ENCODE measurements around the gene TLR7. TPM values are rescaled to one million over a fixed set of nuclear protein-coding genes. Genes with fewer than 3 reads are reported as not detected.

The TLR7 gene
- polyA plus RNA-seq, 1 donor (not counting 4 experiments of a cell fraction or from before 2014, with no cell fraction given) = not detected

DNA sequence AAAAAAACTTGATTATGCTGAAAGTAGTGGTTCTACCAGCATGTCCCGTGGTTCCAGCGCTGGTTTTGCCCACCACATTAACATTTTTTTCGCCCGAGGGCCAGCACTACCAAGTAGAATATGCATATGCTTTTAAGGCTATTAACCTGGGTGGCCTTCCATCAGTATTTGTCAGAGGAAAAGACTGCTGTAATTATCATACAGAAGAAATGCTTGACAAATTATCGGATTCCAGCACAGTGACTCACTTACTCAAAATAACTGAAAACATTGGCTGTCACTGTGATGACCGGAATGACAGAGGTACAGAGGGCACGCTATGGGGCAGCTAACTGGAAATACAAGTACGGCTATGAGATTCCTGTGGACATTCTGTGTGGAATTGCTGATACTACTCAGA, 41.1 kb upstream of the TLR7 start:
- Histone ChIP-seq H3K79me2 (ENCODE audit: control insufficient read depth, insufficient read depth, low read length) (no peaks in the 10 kb centered on the region), H3K36me3 (ENCODE audit: control insufficient read depth in 2 of 2, extremely low read depth in 1 of 2, insufficient read depth in 2 of 2, low read length in 2 of 2) (no peaks in the 10 kb centered on the region), H4K20me1 (ENCODE audit: control insufficient read depth, extremely low read depth, insufficient read depth, low read length) (no peaks in the 10 kb centered on the region), H3K27ac (ENCODE audit: control insufficient read depth, insufficient read depth, low read length) (no peak overlapping the region), H3K9ac (ENCODE audit: control insufficient read depth, extremely low read depth, insufficient read depth, low read length) (no peak overlapping the region), H2AFZ (ENCODE audit: control insufficient read depth, low read length) (no peak overlapping the region), H3K9me3 (ENCODE audit: control insufficient read depth, low read depth, low read length) (no peaks in the 10 kb centered on the region), H3K9me1 (ENCODE audit: control insufficient read depth, extremely low read depth, insufficient read depth, low read length) (no peaks in the 10 kb centered on the region), H3K4me3 (ENCODE audit: control insufficient read depth in 2 of 3, extremely low read depth in 1 of 3, insufficient read depth in 2 of 3, low read depth in 1 of 3, low read length in 3 of 3) (no peak overlapping the region), H3K27me3 (ENCODE audit: control insufficient read depth, extremely low read depth, insufficient read depth, low read length) (no peaks in the 10 kb centered on the region), H3K4me2 (ENCODE audit: control insufficient read depth, extremely low read depth, insufficient read depth, low read depth, low read length) (no peak overlapping the region), H3K4me1 (ENCODE audit: control insufficient read depth, extremely low read depth, insufficient read depth, low read length) (no peaks in the 10 kb centered on the region)
- no peak for TF ChIP-seq EZH2 (IDR thresholded peaks at IDR 0.05; ENCODE audit: low read length)
- TF ChIP-seq, protein P1, sequence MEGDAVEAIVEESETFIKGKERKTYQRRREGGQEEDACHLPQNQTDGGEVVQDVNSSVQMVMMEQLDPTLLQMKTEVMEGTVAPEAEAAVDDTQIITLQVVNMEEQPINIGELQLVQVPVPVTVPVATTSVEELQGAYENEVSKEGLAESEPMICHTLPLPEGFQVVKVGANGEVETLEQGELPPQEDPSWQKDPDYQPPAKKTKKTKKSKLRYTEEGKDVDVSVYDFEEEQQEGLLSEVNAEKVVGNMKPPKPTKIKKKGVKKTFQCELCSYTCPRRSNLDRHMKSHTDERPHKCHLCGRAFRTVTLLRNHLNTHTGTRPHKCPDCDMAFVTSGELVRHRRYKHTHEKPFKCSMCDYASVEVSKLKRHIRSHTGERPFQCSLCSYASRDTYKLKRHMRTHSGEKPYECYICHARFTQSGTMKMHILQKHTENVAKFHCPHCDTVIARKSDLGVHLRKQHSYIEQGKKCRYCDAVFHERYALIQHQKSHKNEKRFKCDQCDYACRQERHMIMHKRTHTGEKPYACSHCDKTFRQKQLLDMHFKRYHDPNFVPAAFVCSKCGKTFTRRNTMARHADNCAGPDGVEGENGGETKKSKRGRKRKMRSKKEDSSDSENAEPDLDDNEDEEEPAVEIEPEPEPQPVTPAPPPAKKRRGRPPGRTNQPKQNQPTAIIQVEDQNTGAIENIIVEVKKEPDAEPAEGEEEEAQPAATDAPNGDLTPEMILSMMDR (optimal IDR thresholded peaks at IDR 0.05 in 1 of 3, IDR thresholded peaks at IDR 0.05 in 1 of 3, conservative IDR thresholded peaks at IDR 0.05 in 1 of 3; ENCODE audit: extremely low read depth in 1 of 3, insufficient read depth in 2 of 3, low read length in 3 of 3) = no peak
- dilution Hi-C loops (cut with MboI; ENCODE audit: extremely low pct_ligation_motif_present, low sequenced_read_pairs) = no loop called here
- DNase-seq (ENCODE audit: low read depth, low spot score) (no peak), FAIRE-seq (no peak)

DNA sequence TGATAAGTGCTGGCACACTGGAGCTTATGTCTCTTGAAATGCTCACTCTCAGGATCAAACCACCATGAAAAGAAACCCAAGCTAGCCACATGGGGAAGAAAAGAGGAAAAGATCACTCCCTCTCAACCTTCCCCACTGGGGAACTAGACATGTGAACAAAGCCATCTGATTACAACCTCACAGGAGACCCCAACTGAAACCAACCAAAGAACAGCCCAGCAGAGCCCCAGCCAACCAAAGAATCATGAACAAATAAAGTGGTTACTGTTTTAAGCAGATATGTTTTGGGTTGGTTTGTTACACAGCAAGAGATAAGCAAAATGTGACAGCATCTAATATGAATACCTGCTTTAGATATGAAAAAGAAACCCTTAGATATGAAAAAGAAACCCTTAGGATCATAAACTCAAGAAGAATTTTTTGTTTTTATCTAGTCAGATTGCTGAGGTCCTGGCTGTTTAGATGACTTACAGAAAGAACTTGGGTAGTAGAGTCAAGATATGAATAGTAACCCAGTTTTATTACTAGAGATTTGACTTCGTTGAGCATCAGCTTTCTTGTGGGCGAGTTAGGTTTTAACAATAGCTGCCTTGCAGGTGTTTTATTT, 23.7 kb upstream of the TLR7 start:
- FAIRE-seq = no peak

More for the DNA sequence above, 23.7 kb upstream of the TLR7 start:
- H3K4me2 ChIP-seq (ENCODE audit: control insufficient read depth, extremely low read depth, insufficient read depth, low read depth, low read length) = no peak overlapping the region
- H3K4me1 ChIP-seq (ENCODE audit: control insufficient read depth, extremely low read depth, insufficient read depth, low read length) = no peaks in the 10 kb centered on the region
- no peak overlapping the region for H2AFZ ChIP-seq (ENCODE audit: control insufficient read depth, low read length)
- dilution Hi-C loops (cut with MboI; ENCODE audit: extremely low pct_ligation_motif_present, low sequenced_read_pairs) = no loop called here
- no peak overlapping the region for H3K4me3 ChIP-seq (ENCODE audit: control insufficient read depth in 2 of 3, extremely low read depth in 1 of 3, insufficient read depth in 2 of 3, low read depth in 1 of 3, low read length in 3 of 3)
- no peak for DNase-seq (ENCODE audit: low read depth, low spot score)
- TF ChIP-seq EZH2 (IDR thresholded peaks at IDR 0.05; ENCODE audit: low read length) = no peak
- TF ChIP-seq, protein P1 (optimal IDR thresholded peaks at IDR 0.05 in 1 of 3, IDR thresholded peaks at IDR 0.05 in 1 of 3, conservative IDR thresholded peaks at IDR 0.05 in 1 of 3; ENCODE audit: extremely low read depth in 1 of 3, insufficient read depth in 2 of 3, low read length in 3 of 3) = no peak
- no peaks in the 10 kb centered on the region for H3K36me3 ChIP-seq (ENCODE audit: control insufficient read depth in 2 of 2, extremely low read depth in 1 of 2, insufficient read depth in 2 of 2, low read length in 2 of 2)
- H3K9me1 ChIP-seq (ENCODE audit: control insufficient read depth, extremely low read depth, insufficient read depth, low read length) = no peaks in the 10 kb centered on the region
- no peaks in the 10 kb centered on the region for H3K9me3 ChIP-seq (ENCODE audit: control insufficient read depth, low read depth, low read length)
- H3K27me3 ChIP-seq (ENCODE audit: control insufficient read depth, extremely low read depth, insufficient read depth, low read length) = no peaks in the 10 kb centered on the region
- H3K9ac ChIP-seq (ENCODE audit: control insufficient read depth, extremely low read depth, insufficient read depth, low read length) = no peak overlapping the region
- no peak overlapping the region for H3K27ac ChIP-seq (ENCODE audit: control insufficient read depth, insufficient read depth, low read length)
- H4K20me1 ChIP-seq (ENCODE audit: control insufficient read depth, extremely low read depth, insufficient read depth, low read length) = no peaks in the 10 kb centered on the region
- H3K79me2 ChIP-seq (ENCODE audit: control insufficient read depth, insufficient read depth, low read length) = no peaks in the 10 kb centered on the region
